Ectodermal cell (in vitro differentiated cells): ENCODE results near the gene TUBD1.
"Not testable (repeated sequence)": the region's sequence is repeated elsewhere in the genome, so short reads cannot be mapped to it uniquely, and the experiment has no call there.

Experiments
- H3K27ac ChIP-seq: 2 replicates; pipeline ENCODE4 v1.7.0; 2013; ENCODE audit warnings: mild to moderate bottlenecking, low read depth, low read length; ENCODE audit not compliant: insufficient read depth, poor library complexity, severe bottlenecking
- H3K27me3 ChIP-seq: 2 replicates; pipeline ENCODE4 v1.7.0; 2013; ENCODE audit warnings: mild to moderate bottlenecking, low read length; ENCODE audit not compliant: insufficient read depth, control insufficient read depth, poor library complexity, severe bottlenecking
- H3K36me3 ChIP-seq: one replicate; pipeline ENCODE4 v1.7.0; 2013; ENCODE audit warnings: low read length; ENCODE audit not compliant: control insufficient read depth, insufficient read depth
- H3K4me1 ChIP-seq: one replicate; pipeline ENCODE4 v1.7.0; 2013; ENCODE audit warnings: low read length; ENCODE audit not compliant: control insufficient read depth, insufficient read depth
- H3K4me3 ChIP-seq: 2 replicates; pipeline ENCODE4 v1.7.0; 2013; ENCODE audit warnings: low read depth, low read length, control low read depth; ENCODE audit not compliant: insufficient read depth
- H3K9me3 ChIP-seq: 2 replicates; pipeline ENCODE4 v1.7.0; 2013; ENCODE audit warnings: mild to moderate bottlenecking, low read length, moderate library complexity; ENCODE audit not compliant: control insufficient read depth
- WGBS, 2 experiments: methylation state at CpG; one replicate each; pipeline ENCODE4 v1.1.7; 2013; ENCODE audit warnings: missing lambda C conversion rate in 2 of 2; 5-methylcytosine and 5-hydroxymethylcytosine counted together

TUBD1 gene

GRCh38 chr17:59837308-59838051, 55.3 kb downstream of the TUBD1 start:
- WGBS, 2 experiments, result 11 to 13% methylated on average over 8 of the region's 8 CpGs
- Histone ChIP-seq H3K4me3 (peak overlapping the region; percentile 51), H3K27me3 (no peaks in the 10 kb centered on the region), H3K9me3 (no peaks in the 10 kb centered on the region), H3K27ac (peak overlapping the region; percentile 94), H3K36me3 (no peaks in the 10 kb centered on the region), H3K4me1 (peaks cover 18% of the 10 kb centered on the region)

DNA sequence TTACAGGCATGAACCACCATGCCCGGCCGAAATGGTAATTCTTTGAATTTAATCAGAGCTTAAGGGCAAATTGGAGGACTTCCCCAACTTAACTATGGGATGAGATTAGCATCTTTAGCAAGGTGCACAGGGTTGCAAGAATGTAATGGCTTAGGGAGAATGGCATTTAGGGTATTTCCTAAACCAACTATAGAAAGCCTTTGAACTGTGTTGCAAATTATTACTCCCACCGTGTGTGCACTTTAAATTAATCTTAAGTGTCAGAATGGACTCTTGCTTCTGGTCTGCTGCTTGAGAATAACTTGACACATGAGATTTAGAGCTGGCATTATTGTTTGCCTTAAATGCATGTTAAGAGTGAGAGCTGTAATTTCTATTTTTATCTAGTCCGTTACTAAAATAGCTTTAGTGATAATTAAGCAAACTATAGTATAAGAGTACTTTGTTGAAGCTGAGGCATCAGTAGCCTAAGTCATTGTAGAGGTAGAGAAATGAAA, 59.8 kb downstream of the TUBD1 start:
- H3K27ac ChIP-seq, result no peak overlapping the region
- H3K4me1 ChIP-seq, result peaks cover 5% of the 10 kb centered on the region
- H3K4me3 ChIP-seq, result no peak overlapping the region
- H3K27me3 ChIP-seq, result no peaks in the 10 kb centered on the region
- no peaks in the 10 kb centered on the region for H3K9me3 ChIP-seq
- WGBS, 2 experiments, result 79 to 94% methylated on average over 4 of the region's 4 CpGs
- H3K36me3 ChIP-seq, result no peaks in the 10 kb centered on the region

DNA sequence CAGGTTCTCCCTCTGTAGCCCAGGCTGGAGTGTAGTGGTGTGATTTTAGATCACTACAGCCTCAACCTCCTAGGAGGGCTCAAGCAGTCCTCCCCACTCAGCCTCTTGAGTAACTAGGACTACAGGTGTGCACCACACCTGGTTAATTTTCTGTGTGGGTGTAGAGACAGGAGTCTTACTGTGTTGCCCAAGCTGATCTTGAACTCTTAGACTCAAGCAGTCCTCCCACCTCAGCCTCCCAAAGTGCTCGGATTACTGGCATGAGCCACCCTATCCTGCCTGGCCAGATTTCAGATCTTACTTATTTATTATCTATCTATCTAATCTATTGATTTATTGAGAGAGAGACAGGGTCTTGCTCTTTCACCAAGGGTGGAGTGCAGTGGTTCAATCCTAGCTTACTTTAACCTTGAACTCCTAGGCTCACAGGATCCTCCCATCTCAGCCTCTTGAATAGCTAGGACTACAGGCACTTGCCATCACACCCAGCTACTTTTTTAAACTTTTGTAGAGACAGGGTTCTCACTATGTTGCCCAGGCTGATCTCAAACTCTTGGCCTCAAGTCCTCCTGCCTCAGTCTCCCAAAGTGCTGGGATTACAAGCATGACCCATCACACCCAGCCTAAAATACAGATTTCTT, 61.8 kb downstream of the TUBD1 start:
- Histone ChIP-seq H3K4me1 (no peaks in the 10 kb centered on the region), H3K27me3 (no peaks in the 10 kb centered on the region), H3K9me3 (no peaks in the 10 kb centered on the region), H3K36me3 (no peaks in the 10 kb centered on the region), H3K4me3 (no peak overlapping the region), H3K27ac (no peak overlapping the region)
- WGBS, 2 experiments, result 93 to 100% methylated on average over 1 of the region's 1 CpG

GRCh38 chr17:59830007-59830630, 62.6 kb downstream of the TUBD1 start:
- 81 to 96% methylated on average over 2 to 3 of the region's 3 CpGs for WGBS, 2 experiments
- H3K27ac ChIP-seq, result no peak overlapping the region
- H3K27me3 ChIP-seq, result no peaks in the 10 kb centered on the region
- H3K4me3 ChIP-seq, result no peak overlapping the region
- H3K4me1 ChIP-seq, result no peaks in the 10 kb centered on the region
- no peaks in the 10 kb centered on the region for H3K9me3 ChIP-seq
- H3K36me3 ChIP-seq, result no peaks in the 10 kb centered on the region

- Histone ChIP-seq H3K9me3 (no peaks in the 10 kb centered on the region), H3K36me3 (no peaks in the 10 kb centered on the region), H3K4me3 (no peak overlapping the region)
These were observed 63.3 kb downstream of the TUBD1 start for GRCh38 chr17:59829217-59830006.

DNA sequence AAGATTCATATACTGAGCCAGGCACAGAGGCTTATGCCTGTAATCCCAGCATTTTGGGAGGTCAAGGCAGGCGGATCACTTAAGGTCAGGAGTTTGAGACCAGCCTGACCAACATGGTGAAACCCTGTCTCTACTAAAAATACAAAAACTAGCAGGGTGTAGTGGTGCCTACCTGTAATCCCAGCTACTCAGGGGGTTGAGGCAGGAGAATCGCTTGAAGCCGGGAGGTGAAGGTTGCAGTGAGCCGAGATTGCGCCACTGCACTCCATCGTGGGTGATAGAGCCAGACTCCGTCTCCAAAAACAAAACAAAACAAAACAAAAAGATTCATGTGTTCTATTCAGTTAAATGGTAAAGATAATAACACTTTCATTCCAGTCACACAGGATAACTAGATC, 63.9 kb downstream of the TUBD1 start:
- H3K36me3 ChIP-seq, H3K4me3 ChIP-seq, H3K4me1 ChIP-seq, H3K27ac ChIP-seq, H3K9me3 ChIP-seq, H3K27me3 ChIP-seq: not testable (repeated sequence)
- WGBS, 2 experiments, result 84 to 88% methylated on average over 6 to 7 of the region's 7 CpGs

More at GRCh38 chr17:59829217-59830006, 63.3 kb downstream of the TUBD1 start:
- H3K27ac ChIP-seq, result no peak overlapping the region
- H3K4me1 ChIP-seq, result no peaks in the 10 kb centered on the region
- H3K27me3 ChIP-seq, result no peaks in the 10 kb centered on the region
- 84 to 86% methylated on average over 1 to 3 of the region's 4 CpGs for WGBS, 2 experiments

GRCh38 chr17:59828478-59828760, 64.3 kb downstream of the TUBD1 start:
- Histone ChIP-seq H3K27ac (no peak overlapping the region), H3K27me3 (no peaks in the 10 kb centered on the region), H3K36me3 (no peaks in the 10 kb centered on the region), H3K4me1 (no peaks in the 10 kb centered on the region), H3K9me3 (no peaks in the 10 kb centered on the region), H3K4me3 (no peak overlapping the region)
- 90 to 94% methylated on average over 2 of the region's 2 CpGs for WGBS, 2 experiments

DNA sequence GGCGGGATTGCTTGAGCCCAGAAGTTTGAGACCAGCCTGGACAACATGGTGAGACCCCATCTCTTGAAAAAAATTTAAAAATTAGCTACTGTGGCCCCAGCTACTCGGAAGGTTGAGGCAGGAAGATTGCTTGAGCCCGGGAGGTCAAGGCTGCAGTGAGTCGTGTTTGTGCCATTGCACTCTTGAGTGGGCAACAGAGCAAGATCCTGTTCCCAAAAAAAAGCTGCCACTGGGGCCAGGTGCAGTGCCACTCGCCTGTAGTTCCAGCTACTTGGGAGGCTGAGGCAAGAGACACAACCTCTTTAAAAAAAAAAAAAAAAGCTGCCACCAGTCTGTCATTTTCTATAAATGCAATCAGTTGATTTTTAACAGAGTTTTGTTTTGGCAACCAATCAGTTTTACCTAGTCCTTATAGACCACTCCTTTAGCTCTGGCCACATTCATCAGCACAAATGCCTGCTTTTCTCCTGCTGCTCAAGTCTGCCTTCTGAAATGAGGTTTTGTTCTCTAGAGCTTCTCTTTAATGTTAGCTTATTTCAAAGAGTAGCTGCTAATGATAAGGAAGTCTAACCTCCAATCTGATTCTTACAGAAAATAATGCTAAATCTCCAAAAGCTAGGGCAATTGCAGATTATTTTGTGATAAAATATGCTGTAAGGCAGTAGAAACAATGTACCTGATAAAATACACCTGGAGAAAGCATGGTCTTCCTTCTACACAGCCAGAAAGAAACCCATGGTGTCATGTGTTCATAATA, 64.8 kb downstream of the TUBD1 start:
- H3K27ac ChIP-seq, result no peak overlapping the region
- no peaks in the 10 kb centered on the region for H3K27me3 ChIP-seq
- no peaks in the 10 kb centered on the region for H3K36me3 ChIP-seq
- H3K4me3 ChIP-seq, result no peak overlapping the region
- H3K4me1 ChIP-seq, result no peaks in the 10 kb centered on the region
- no peaks in the 10 kb centered on the region for H3K9me3 ChIP-seq
- WGBS, 2 experiments, result 90 to 91% methylated on average over 5 of the region's 5 CpGs

- no peaks in the 10 kb centered on the region for H3K4me1 ChIP-seq
- no peak overlapping the region for H3K4me3 ChIP-seq
- H3K9me3 ChIP-seq, result no peaks in the 10 kb centered on the region
- 93 to 97% methylated on average over 4 of the region's 4 CpGs for WGBS, 2 experiments
- H3K27me3 ChIP-seq, result no peaks in the 10 kb centered on the region
- no peak overlapping the region for H3K27ac ChIP-seq
- H3K36me3 ChIP-seq, result no peaks in the 10 kb centered on the region
These were observed 65.9 kb downstream of the TUBD1 start for GRCh38 chr17:59826706-59827453.
